ENCODE results near the gene TIE1. TPM values are rescaled to one million over a fixed set of nuclear protein-coding genes. Genes with fewer than 3 reads are reported as not detected.

Gene TIE1
- total RNA-seq, 2 donors from 2014 or later = 23.7 to 25.7 TPM

GRCh38 chr1:43288785-43289706 is 11.7 kb upstream of the TIE1 start:
- no peak overlapping the region for H3K27ac ChIP-seq
- no peak for TF ChIP-seq CTCF (IDR thresholded peaks at IDR 0.05)
- no peak for DNase-seq (ENCODE audit: low spot score)
- H3K4me1 ChIP-seq (ENCODE audit: control insufficient read depth in 1 of 2, low read depth in 2 of 2) = no peaks in the 10 kb centered on the region
- no peak overlapping the region for H3K4me3 ChIP-seq
- H3K9me3 ChIP-seq = no peaks in the 10 kb centered on the region
- no peak for ATAC-seq (ENCODE audit: insufficient number of reproducible peaks, low FRiP score, low read depth)
- no peaks in the 10 kb centered on the region for H3K27me3 ChIP-seq (replicated peaks; ENCODE audit: insufficient read depth)
- H3K36me3 ChIP-seq = no peaks in the 10 kb centered on the region

GRCh38 chr1:43292216-43292615 is 8.6 kb upstream of the TIE1 start:
- ATAC-seq (ENCODE audit: insufficient number of reproducible peaks, low FRiP score, low read depth) (no peak), DNase-seq (ENCODE audit: low spot score) (no peak)
- Histone ChIP-seq H3K9me3 (no peaks in the 10 kb centered on the region), H3K27ac (no peak overlapping the region), H3K4me1 (ENCODE audit: control insufficient read depth in 1 of 2, low read depth in 2 of 2) (peaks cover 13 to 28% of the 10 kb centered on the region in 2 donors), H3K4me3 (no peak overlapping the region), H3K27me3 (replicated peaks; ENCODE audit: insufficient read depth) (no peaks in the 10 kb centered on the region), H3K36me3 (no peaks in the 10 kb centered on the region)
- TF ChIP-seq CTCF (IDR thresholded peaks at IDR 0.05) = no peak

- no peak overlapping the region for H3K4me3 ChIP-seq
- no peaks in the 10 kb centered on the region for H3K9me3 ChIP-seq
- ATAC-seq (ENCODE audit: insufficient number of reproducible peaks, low FRiP score, low read depth) (no peak), DNase-seq (ENCODE audit: low spot score) (no peak)
- no peak overlapping the region for H3K27ac ChIP-seq
- no peaks in the 10 kb centered on the region for H3K36me3 ChIP-seq
- H3K27me3 ChIP-seq (replicated peaks; ENCODE audit: insufficient read depth) = no peaks in the 10 kb centered on the region
- TF ChIP-seq CTCF (IDR thresholded peaks at IDR 0.05) = no peak
- peaks cover 13 to 28% of the 10 kb centered on the region in 2 donors for H3K4me1 ChIP-seq (ENCODE audit: control insufficient read depth in 1 of 2, low read depth in 2 of 2)
Measured at GRCh38 chr1:43292679-43293078, 8.1 kb upstream of the TIE1 start.

- peaks cover 13 to 28% of the 10 kb centered on the region in 2 donors for H3K4me1 ChIP-seq (ENCODE audit: control insufficient read depth in 1 of 2, low read depth in 2 of 2)
- ATAC-seq (ENCODE audit: insufficient number of reproducible peaks, low FRiP score, low read depth) (no peak), DNase-seq (ENCODE audit: low spot score) (no peak)
- no peaks in the 10 kb centered on the region for H3K36me3 ChIP-seq
- TF ChIP-seq CTCF (IDR thresholded peaks at IDR 0.05) = no peak
- H3K27me3 ChIP-seq (replicated peaks; ENCODE audit: insufficient read depth) = no peaks in the 10 kb centered on the region
- no peak overlapping the region for H3K4me3 ChIP-seq
- no peaks in the 10 kb centered on the region for H3K9me3 ChIP-seq
- H3K27ac ChIP-seq = no peak overlapping the region
Measured at GRCh38 chr1:43293176-43293575, 7.6 kb upstream of the TIE1 start.

GRCh38 chr1:43293896-43294760 is 6.7 kb upstream of the TIE1 start:
- H3K27ac ChIP-seq = no peak overlapping the region
- DNase-seq (ENCODE audit: low spot score) = no peak

More at GRCh38 chr1:43293896-43294760, 6.7 kb upstream of the TIE1 start:
- Histone ChIP-seq H3K9me3 (no peaks in the 10 kb centered on the region), H3K4me1 (ENCODE audit: control insufficient read depth in 1 of 2, low read depth in 2 of 2) (peaks cover 13 to 28% of the 10 kb centered on the region in 2 donors), H3K4me3 (no peak overlapping the region), H3K27me3 (replicated peaks; ENCODE audit: insufficient read depth) (no peaks in the 10 kb centered on the region), H3K36me3 (no peaks in the 10 kb centered on the region)
- TF ChIP-seq CTCF (IDR thresholded peaks at IDR 0.05) = no peak
- no peak for ATAC-seq (ENCODE audit: insufficient number of reproducible peaks, low FRiP score, low read depth)
